Caco-2 (cell line): Measurements from ENCODE around the gene PTPRN2. TPM values are rescaled to one million over a fixed set of nuclear protein-coding genes. Genes with fewer than 3 reads are reported as not detected.

Experiments used
- BruUV-seq: library from RNA; stranded (reverse); fragments of 400-500 nt; replicated peaks from 2 replicates; lab custom pipeline; 2021; lab: Mats Ljungman, UMichigan
- CTCF ChIA-PET: fragments of 300-600 bp; sonication (Branson Sonifier 250); formaldehyde crosslinking; loops from one replicate; lab custom pipeline; 2022; ENCODE audit warnings: antibody characterized with exemption; lab: Charles Lee
- POLR2A ChIA-PET: fragments of 300-600 bp; sonication (Branson Sonifier 250); formaldehyde crosslinking; loops from one replicate; lab custom pipeline; 2022; ENCODE audit warnings: antibody characterized with exemption; lab: Charles Lee
- DNase-seq, 2 experiments: peaks; one replicate each; pipeline versions ENCODE4 v3.0.0 to v3.0.0-alpha.2; 2020 to 2022
- H3K27me3 ChIP-seq: replicated peaks from 2 replicates; pipeline ENCODE4 v1.6.0; 2011; ENCODE audit warnings: low read length; ENCODE audit not compliant: control insufficient read depth, insufficient read depth
- H3K36me3 ChIP-seq: 2 replicates; pipeline ENCODE4 v1.5.1; 2011; ENCODE audit warnings: low read length; ENCODE audit not compliant: control insufficient read depth, insufficient read depth
- H3K4me1 ChIP-seq: fragments of 250-450 bp; sonication (Bioruptor Pico); 2 replicates; pipeline ENCODE4 v1.5.1; 2020; ENCODE audit warnings: mild to moderate bottlenecking
- H3K4me3 ChIP-seq: 2 replicates; pipeline ENCODE4 v1.5.1; 2011; ENCODE audit warnings: low read depth, mild to moderate bottlenecking, control low read depth, low read length
- H3K9me3 ChIP-seq: fragments of 250-450 bp; sonication (Bioruptor Pico); 2 replicates; pipeline ENCODE4 v1.5.1; 2020; ENCODE audit warnings: mild to moderate bottlenecking, moderate library complexity
- H3K27ac Mint-ChIP-seq: one replicate; pipeline ENCODE4 v1.8.0; 2022; ENCODE audit warnings: mixed read lengths; ENCODE audit not compliant: unreplicated experiment
- H3K27me3 Mint-ChIP-seq: one replicate; pipeline ENCODE4 v1.8.0; 2022; ENCODE audit warnings: mixed read lengths; ENCODE audit not compliant: insufficient read depth, unreplicated experiment
- H3K36me3 Mint-ChIP-seq: one replicate; pipeline ENCODE4 v1.8.0; 2022; ENCODE audit warnings: mild to moderate bottlenecking, mixed read lengths; ENCODE audit not compliant: insufficient read depth, unreplicated experiment
- H3K4me1 Mint-ChIP-seq: one replicate; pipeline ENCODE4 v1.8.0; 2022; ENCODE audit warnings: low read depth, mixed read lengths; ENCODE audit not compliant: unreplicated experiment
- H3K4me3 Mint-ChIP-seq: one replicate; pipeline ENCODE4 v1.8.0; 2022; ENCODE audit warnings: mild to moderate bottlenecking, moderate library complexity, mixed read lengths; ENCODE audit not compliant: unreplicated experiment
- H3K9me3 Mint-ChIP-seq: one replicate; pipeline ENCODE4 v1.8.0; 2022; ENCODE audit warnings: mixed read lengths; ENCODE audit not compliant: unreplicated experiment
- intact Hi-C: fragments of 100-400 bp; cut with micrococcal nuclease; formaldehyde crosslinking; loops from one replicate; pipeline ENCODE4 v1.10.0; 2022; ENCODE audit not compliant: unreplicated experiment
- total RNA-seq: library from RNA; stranded (reverse); gene quantifications from 2 replicates; pipeline ENCODE4 v1.2.3, GENCODE V29; 2022
- TF ChIP-seq, protein P1 (sequence below), 2 experiments: fragments of 200-600 bp in 1 of 2; IDR thresholded peaks; 1 replicate in 1 of 2; 2 replicates in 1 of 2; pipeline versions ENCODE4 v1.5.1 to v1.8.0; 2011 to 2022; ENCODE audit warnings: antibody characterized with exemption in 1 of 2, control low read depth in 1 of 2, inconsistent platforms in 1 of 2, low read depth in 1 of 2, low read length in 1 of 2, mild to moderate bottlenecking in 1 of 2, moderate library complexity in 1 of 2; ENCODE audit not compliant: insufficient read depth in 1 of 2, severe bottlenecking in 1 of 2, unreplicated experiment in 1 of 2

Gene PTPRN2
- total RNA-seq, 1 experiment from 2014 or later = 1.4 TPM

- TF ChIP-seq, protein P1, sequence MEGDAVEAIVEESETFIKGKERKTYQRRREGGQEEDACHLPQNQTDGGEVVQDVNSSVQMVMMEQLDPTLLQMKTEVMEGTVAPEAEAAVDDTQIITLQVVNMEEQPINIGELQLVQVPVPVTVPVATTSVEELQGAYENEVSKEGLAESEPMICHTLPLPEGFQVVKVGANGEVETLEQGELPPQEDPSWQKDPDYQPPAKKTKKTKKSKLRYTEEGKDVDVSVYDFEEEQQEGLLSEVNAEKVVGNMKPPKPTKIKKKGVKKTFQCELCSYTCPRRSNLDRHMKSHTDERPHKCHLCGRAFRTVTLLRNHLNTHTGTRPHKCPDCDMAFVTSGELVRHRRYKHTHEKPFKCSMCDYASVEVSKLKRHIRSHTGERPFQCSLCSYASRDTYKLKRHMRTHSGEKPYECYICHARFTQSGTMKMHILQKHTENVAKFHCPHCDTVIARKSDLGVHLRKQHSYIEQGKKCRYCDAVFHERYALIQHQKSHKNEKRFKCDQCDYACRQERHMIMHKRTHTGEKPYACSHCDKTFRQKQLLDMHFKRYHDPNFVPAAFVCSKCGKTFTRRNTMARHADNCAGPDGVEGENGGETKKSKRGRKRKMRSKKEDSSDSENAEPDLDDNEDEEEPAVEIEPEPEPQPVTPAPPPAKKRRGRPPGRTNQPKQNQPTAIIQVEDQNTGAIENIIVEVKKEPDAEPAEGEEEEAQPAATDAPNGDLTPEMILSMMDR (IDR thresholded peaks at IDR 0.05; ENCODE audit: insufficient read depth in 1 of 2, low read depth in 1 of 2, low read length in 1 of 2, severe bottlenecking in 1 of 2, unreplicated experiment in 1 of 2) = no peak
- Histone ChIP-seq H3K9me3 (no peaks in the 10 kb centered on the region), H3K36me3 (no peaks in the 10 kb centered on the region), H3K4me1 (no peaks in the 10 kb centered on the region), H3K4me3 (no peak overlapping the region), H3K27me3 (no peaks in the 10 kb centered on the region)
- Mint-ChIP-seq H3K4me3 (no peak overlapping the region), H3K36me3 (no peaks in the 10 kb centered on the region), H3K27ac (no peak overlapping the region), H3K27me3 (peaks cover 9% of the 10 kb centered on the region), H3K4me1 (no peaks in the 10 kb centered on the region), H3K9me3 (no peaks in the 10 kb centered on the region)
- BruUV-seq = no TSS peak
- intact Hi-C loops = no loop called here
- no peak for DNase-seq
- ChIA-PET POLR2A (no interaction called here), CTCF (no interaction called here)
These were observed 1017.0 kb downstream of the PTPRN2 start for GRCh38 chr7:157570531-157571200.

DNA sequence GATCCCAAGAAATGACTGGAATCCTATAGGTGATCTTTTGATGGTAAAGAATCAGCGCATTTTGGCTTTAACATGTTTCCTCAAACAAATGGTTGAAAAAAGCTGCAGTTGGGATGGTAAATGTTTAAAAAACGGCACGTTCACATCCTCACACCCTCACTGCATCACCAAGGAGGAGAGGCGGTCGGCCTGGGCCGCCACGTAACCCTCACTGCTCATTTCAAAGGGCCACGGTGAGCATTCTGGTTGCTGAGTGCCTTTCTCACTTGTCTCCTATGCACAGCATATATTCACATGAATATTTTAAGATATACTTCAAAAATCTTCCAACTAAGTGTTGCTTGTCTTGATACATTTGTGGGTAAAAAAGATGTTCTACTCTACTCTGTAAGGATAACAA lies 1017.7 kb downstream of the PTPRN2 start:
- no peak overlapping the region for H3K4me3 Mint-ChIP-seq

DNA sequence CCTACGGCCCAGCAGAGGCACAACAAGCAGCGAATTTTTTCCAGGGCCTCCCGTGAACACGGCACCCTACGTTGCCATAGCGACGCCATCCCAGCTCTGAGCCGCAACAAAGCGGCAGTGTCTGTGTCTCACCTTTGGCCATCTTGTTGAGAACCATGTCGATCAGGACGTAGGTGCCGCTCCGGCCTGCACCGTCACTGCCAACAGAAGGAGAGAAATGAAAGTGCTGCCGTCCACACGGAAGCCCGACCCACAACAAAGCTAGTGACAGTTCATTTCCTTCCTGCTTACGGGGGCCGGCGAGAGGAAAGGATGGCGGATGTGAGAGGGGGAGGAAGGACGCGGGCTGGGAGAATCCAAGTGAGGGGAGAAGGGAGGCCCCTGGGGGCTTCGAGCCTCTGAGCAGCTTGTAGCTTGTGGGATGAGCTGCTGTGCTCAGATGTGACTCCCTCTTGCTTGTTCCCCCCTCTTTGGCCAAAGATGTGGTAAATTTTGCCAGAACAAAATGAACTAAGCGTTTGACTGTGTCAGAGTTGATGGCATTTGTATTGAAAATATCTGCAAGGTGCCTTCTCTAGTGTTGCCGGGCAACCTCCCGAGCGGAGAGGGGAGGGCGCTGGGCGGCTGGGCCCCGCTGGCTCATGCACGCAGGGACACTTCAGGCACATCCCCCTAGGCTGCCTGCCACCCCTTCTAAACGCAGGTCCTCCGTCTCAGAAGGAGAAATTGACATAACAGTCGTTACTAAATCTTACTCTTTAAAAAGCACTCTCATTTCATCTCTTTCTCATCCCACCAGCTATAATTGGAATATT lies 1018.6 kb downstream of the PTPRN2 start:
- Histone ChIP-seq H3K27me3 (no peaks in the 10 kb centered on the region), H3K4me3 (no peak overlapping the region), H3K36me3 (no peaks in the 10 kb centered on the region), H3K4me1 (no peaks in the 10 kb centered on the region), H3K9me3 (no peaks in the 10 kb centered on the region)
- Mint-ChIP-seq H3K36me3 (no peaks in the 10 kb centered on the region), H3K27ac (no peak overlapping the region), H3K4me3 (no peak overlapping the region), H3K27me3 (peaks cover 9% of the 10 kb centered on the region), H3K4me1 (no peaks in the 10 kb centered on the region), H3K9me3 (no peaks in the 10 kb centered on the region)
- CTCF ChIA-PET = no interaction called here
- no peak for DNase-seq
- POLR2A ChIA-PET = no interaction called here
- intact Hi-C loops = no loop called here
- BruUV-seq = no TSS peak
- TF ChIP-seq, protein P1 (IDR thresholded peaks at IDR 0.05; ENCODE audit: insufficient read depth in 1 of 2, low read depth in 1 of 2, low read length in 1 of 2, severe bottlenecking in 1 of 2, unreplicated experiment in 1 of 2) = no peak

More for the DNA sequence above, 1017.7 kb downstream of the PTPRN2 start:
- no peaks in the 10 kb centered on the region for H3K4me1 Mint-ChIP-seq
- Histone ChIP-seq H3K4me1 (no peaks in the 10 kb centered on the region), H3K9me3 (no peaks in the 10 kb centered on the region), H3K36me3 (no peaks in the 10 kb centered on the region), H3K4me3 (no peak overlapping the region), H3K27me3 (no peaks in the 10 kb centered on the region)
- BruUV-seq = no TSS peak
- peaks cover 9% of the 10 kb centered on the region for H3K27me3 Mint-ChIP-seq
- ChIA-PET POLR2A (no interaction called here), CTCF (no interaction called here)
- H3K9me3 Mint-ChIP-seq = no peaks in the 10 kb centered on the region
- no peak for DNase-seq
- TF ChIP-seq, protein P1 (IDR thresholded peaks at IDR 0.05; ENCODE audit: insufficient read depth in 1 of 2, low read depth in 1 of 2, low read length in 1 of 2, severe bottlenecking in 1 of 2, unreplicated experiment in 1 of 2) = no peak
- intact Hi-C loops = no loop called here
- no peaks in the 10 kb centered on the region for H3K36me3 Mint-ChIP-seq
- H3K27ac Mint-ChIP-seq = no peak overlapping the region
